ENCODE results near the gene FTSJ3.
"Not testable (repeated sequence)": the region's sequence is repeated elsewhere in the genome, so short reads cannot be mapped to it uniquely, and the experiment has no call there.

GRCh38 chr17:63874693-63875092 lies 47.2 kb upstream of the FTSJ3 start:
- not testable (repeated sequence) for TF ChIP-seq CTCF (conservative IDR thresholded peaks at IDR 0.05 in 1 of 2, IDR thresholded peaks at IDR 0.05 in 1 of 2; ENCODE audit: low read depth in 1 of 2, low read length in 2 of 2); EZH2 (IDR thresholded peaks at IDR 0.05; ENCODE audit: low read length, missing control alignments)
